Endothelial cell of umbilical vein (primary cell): Measurements from ENCODE around the gene MORN5. TPM values are rescaled to one million over a fixed set of nuclear protein-coding genes. Genes with fewer than 3 reads are reported as not detected.

Source experiments
- BruUV-seq: library from RNA; stranded (reverse); fragments of 400-500 nt; replicated peaks from 2 replicates; lab custom pipeline; 2021; lab: Mats Ljungman, UMichigan
- CTCF ChIA-PET: fragments of 300-600, 350-600 bp; sonication (Branson Sonifier 250); formaldehyde crosslinking; loops from one replicate; lab custom pipeline; 2021; ENCODE audit warnings: antibody characterized with exemption, inconsistent platforms; lab: Charles Lee
- POLR2A ChIA-PET: fragments of 300-600, 350-600 bp; sonication (Branson Sonifier 250); formaldehyde crosslinking; loops from one replicate; lab custom pipeline; 2021; ENCODE audit warnings: antibody characterized with exemption, inconsistent platforms; lab: Charles Lee
- DNase-seq: peaks from one replicate; pipeline ENCODE4 v3.0.0-alpha.2; 2011; ENCODE audit warnings: low read depth, low spot score
- FAIRE-seq: peaks from 2 replicates; lab custom pipeline; 2011; peaks lifted over from hg19 to GRCh38; lab: Jason Lieb, UNC
- H2AFZ ChIP-seq: 2 replicates; pipeline ENCODE4 v1.6.0; 2012; ENCODE audit warnings: low read depth, low read length, control low read depth, inconsistent platforms
- H3K27ac ChIP-seq: 2 replicates; pipeline ENCODE4 v1.5.1; 2011; ENCODE audit warnings: low read depth, mild to moderate bottlenecking, control low read depth, low read length, moderate library complexity; ENCODE audit not compliant: insufficient read depth
- H3K27me3 ChIP-seq, 2 experiments: 2 replicates each; pipeline versions ENCODE4 v1.6.0 to v1.6.1; 2011; ENCODE audit warnings: low read length in 2 of 2, mixed read lengths in 1 of 2; ENCODE audit not compliant: control insufficient read depth in 2 of 2, insufficient read depth in 2 of 2
- H3K36me3 ChIP-seq, 2 experiments: 2 replicates in 1 of 2; 3 replicates in 1 of 2; pipeline ENCODE4 v1.5.1; 2011; ENCODE audit warnings: low read length in 2 of 2, mild to moderate bottlenecking in 1 of 2, moderate library complexity in 1 of 2; ENCODE audit not compliant: control insufficient read depth in 2 of 2, insufficient read depth in 2 of 2; ENCODE audit errors: extremely low read depth in 1 of 2
- H3K4me1 ChIP-seq: 3 replicates; pipeline ENCODE4 v1.5.1; 2011; ENCODE audit warnings: mild to moderate bottlenecking, low read length; ENCODE audit not compliant: control insufficient read depth, insufficient read depth; ENCODE audit errors: extremely low read depth
- H3K4me2 ChIP-seq: 2 replicates; pipeline ENCODE4 v1.6.1; 2011; ENCODE audit warnings: low read length, control low read depth, mixed read lengths; ENCODE audit not compliant: insufficient read depth
- H3K4me3 ChIP-seq, 3 experiments: fragments of 200-600 bp in 1 of 3; sonication (generic), shearing (Covaris generic) in 1 of 3; replicated peaks in 1 of 3; 2 replicates each; pipeline ENCODE4 v1.5.1; 2011 to 2016; ENCODE audit warnings: control low read depth in 3 of 3, low read length in 3 of 3, mild to moderate bottlenecking in 2 of 3, inconsistent platforms in 1 of 3, low read depth in 1 of 3, moderate library complexity in 1 of 3; ENCODE audit not compliant: insufficient read depth in 1 of 3
- H3K79me2 ChIP-seq: 2 replicates; pipeline ENCODE4 v1.6.0; 2012; ENCODE audit warnings: low read length, inconsistent platforms; ENCODE audit not compliant: control insufficient read depth, insufficient read depth
- H3K9ac ChIP-seq: replicated peaks from 2 replicates; pipeline ENCODE3; 2011; ENCODE audit warnings: low read length, control low read depth; ENCODE audit not compliant: insufficient read depth; ENCODE audit errors: extremely low read depth
- H3K9me1 ChIP-seq: replicated peaks from 3 replicates; pipeline ENCODE4 v1.6.0; 2011; ENCODE audit warnings: mild to moderate bottlenecking, low read length; ENCODE audit not compliant: control insufficient read depth, insufficient read depth; ENCODE audit errors: extremely low read depth
- H3K9me3 ChIP-seq: replicated peaks from 2 replicates; pipeline ENCODE4 v1.5.1; 2012; ENCODE audit warnings: low read length, inconsistent platforms; ENCODE audit not compliant: control insufficient read depth, insufficient read depth
- H4K20me1 ChIP-seq: replicated peaks from 2 replicates; pipeline ENCODE3; 2011; ENCODE audit warnings: mild to moderate bottlenecking, low read length; ENCODE audit not compliant: control insufficient read depth, insufficient read depth; ENCODE audit errors: extremely low read depth
- CTCF ChIP-seq, 2 donors: IDR thresholded peaks; 1 replicate in 1 of 2; 2 replicates in 1 of 2; pipeline ENCODE4 v1.5.1; 2011; ENCODE audit warnings: low read length in 2 of 2, mild to moderate bottlenecking in 2 of 2, moderate library complexity in 2 of 2, control low read depth in 1 of 2, inconsistent platforms in 1 of 2, low read depth in 1 of 2; ENCODE audit not compliant: insufficient read depth in 1 of 2; ENCODE audit errors: extremely low read depth in 1 of 2
- EZH2 ChIP-seq: IDR thresholded peaks from 2 replicates; pipeline ENCODE4 v1.6.1; 2012; ENCODE audit warnings: borderline replicate concordance, low read depth, mild to moderate bottlenecking, moderate library complexity, low read length, inconsistent platforms; ENCODE audit not compliant: severe bottlenecking
- FOS ChIP-seq: IDR thresholded peaks from 2 replicates; pipeline ENCODE4 v1.6.1; 2011; ENCODE audit warnings: mild to moderate bottlenecking, low read length, moderate library complexity, borderline replicate concordance; ENCODE audit not compliant: insufficient read depth
- GATA2 ChIP-seq: IDR thresholded peaks from 2 replicates; pipeline ENCODE4 v1.7.0; 2011; ENCODE audit warnings: low read depth, mild to moderate bottlenecking, moderate library complexity, mixed read lengths, low read length; ENCODE audit not compliant: insufficient read length, insufficient read depth
- JUN ChIP-seq: IDR thresholded peaks from 2 replicates; pipeline ENCODE4 v1.6.1; 2011; ENCODE audit warnings: borderline replicate concordance, low read depth; ENCODE audit not compliant: insufficient read length, insufficient read depth
- MAX ChIP-seq: IDR thresholded peaks from 2 replicates; pipeline ENCODE4 v1.6.1; 2011; ENCODE audit not compliant: insufficient read depth, insufficient read length
- MYC ChIP-seq: IDR thresholded peaks from one replicate; pipeline ENCODE4 v1.6.1; 2011; ENCODE audit warnings: mild to moderate bottlenecking, low read depth, low read length
- POLR2A ChIP-seq: IDR thresholded peaks from 2 replicates; pipeline ENCODE4 v1.6.1; 2012; ENCODE audit warnings: low read depth, mild to moderate bottlenecking, control low read depth, low read length
- POLR2AphosphoS5 ChIP-seq: IDR thresholded peaks from 2 replicates; pipeline ENCODE4 v1.6.1; 2012; ENCODE audit warnings: low read depth, mild to moderate bottlenecking, control low read depth, low read length, moderate library complexity; ENCODE audit not compliant: insufficient read depth
- dilution Hi-C: fragments of 300-500 bp; cut with MboI; formaldehyde crosslinking; loops from one replicate; pipeline ENCODE4 v1.15.0; 2019; ENCODE audit warnings: low sequenced_read_pairs; ENCODE audit not compliant: extremely low pct_ligation_motif_present
- intact Hi-C: fragments of 100-400 bp; cut with micrococcal nuclease; formaldehyde crosslinking; loops from one replicate; pipeline ENCODE4 v1.10.0; 2022
- polyA plus RNA-seq, 4 experiments: library from polyadenylated mRNA; depleted of rRNA in 3 of 4; stranded (reverse) in 3 of 4; unstranded in 1 of 4; fragments of >200 nt; gene quantifications; 2 replicates each; pipeline versions ENCODE4 v1.2.1 to v1.2.3, GENCODE V29; 2011 to 2012; ENCODE audit warnings: missing spikeins in 1 of 4
- total RNA-seq: library from RNA; stranded (reverse); gene quantifications from 2 replicates; pipeline ENCODE4 v1.2.3, GENCODE V29; 2021

The MORN5 gene
- total and polyA plus RNA-seq, 2 donors (not counting 3 experiments of a cell fraction or from before 2014, with no cell fraction given): not detected

GRCh38 chr9:122206118-122207046, 46.7 kb downstream of the MORN5 start:
- intact Hi-C loops (no loop called here), dilution Hi-C loops (no loop called here)
- FAIRE-seq: no peak
- Histone ChIP-seq H3K36me3 (no peaks in the 10 kb centered on the region), H3K4me1 (no peaks in the 10 kb centered on the region), H4K20me1 (no peaks in the 10 kb centered on the region), H3K9ac (no peak overlapping the region), H3K9me1 (no peaks in the 10 kb centered on the region), H3K4me2 (no peak overlapping the region), H3K9me3 (no peaks in the 10 kb centered on the region), H3K79me2 (no peaks in the 10 kb centered on the region), H2AFZ (no peak overlapping the region), H3K27me3 (peaks cover 0 to 8% of the 10 kb centered on the region in 2 experiments), H3K27ac (no peak overlapping the region), H3K4me3 (no peak overlapping the region)
- DNase-seq: no peak
- CTCF ChIA-PET: interaction anchor here (0.5 to 1.2 kb wide), 4 partner anchors 18 to 144 kb away, joined by 3 read pairs; no protein-coding TSS in a partner anchor
- POLR2A ChIA-PET: no interaction called here
- no TSS peak for BruUV-seq
- TF ChIP-seq JUN (no peak), POLR2AphosphoS5 (no peak), MAX (no peak), MYC (no peak), FOS (no peak), CTCF (IDR thresholded peaks at IDR 0.05; ENCODE audit: extremely low read depth in 1 of 2, insufficient read depth in 1 of 2, low read depth in 1 of 2, low read length in 2 of 2) (no peak), POLR2A (no peak), EZH2 (no peak), GATA2 (no peak)
